ENCODE measurements around the gene FGF1.

Gene FGF1

DNA sequence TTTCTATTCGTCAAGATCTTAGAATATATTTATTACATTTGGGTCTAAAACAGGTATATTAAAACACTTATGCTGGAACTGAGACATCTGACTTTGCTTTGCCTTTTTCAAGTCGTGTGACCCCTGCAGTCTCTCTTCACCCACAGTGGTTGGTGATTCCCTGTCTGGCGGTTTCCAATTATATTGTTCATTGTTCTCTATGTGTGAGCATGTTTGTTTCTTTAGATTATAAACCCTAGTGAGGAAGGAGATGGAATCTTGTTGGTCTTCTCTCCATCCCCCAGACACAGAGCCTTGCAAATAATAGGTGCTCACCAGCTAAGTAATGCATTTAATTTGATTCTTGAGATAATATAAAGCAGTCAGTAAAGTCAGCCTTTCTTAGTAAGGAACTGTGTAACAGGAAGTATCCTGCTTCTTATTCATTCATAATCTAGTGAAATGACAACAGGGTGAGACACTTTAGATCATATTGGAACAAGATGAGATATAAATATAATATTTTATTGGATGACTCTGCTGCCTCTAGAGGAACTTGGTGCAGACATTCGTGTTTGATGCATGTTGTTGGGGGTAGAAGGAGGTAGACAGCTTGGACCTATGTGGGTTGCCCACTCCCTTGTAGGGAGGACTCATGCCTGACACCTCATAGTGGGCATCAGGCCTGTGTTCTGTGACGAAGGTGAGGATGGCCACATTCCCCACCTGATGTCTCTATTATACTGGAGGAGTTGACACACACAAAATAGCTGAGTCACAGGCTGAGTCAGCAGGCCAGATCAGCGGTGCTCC is 88.1 kb downstream of the FGF1 start (continued):
- TF ChIP-seq, protein P1, sequence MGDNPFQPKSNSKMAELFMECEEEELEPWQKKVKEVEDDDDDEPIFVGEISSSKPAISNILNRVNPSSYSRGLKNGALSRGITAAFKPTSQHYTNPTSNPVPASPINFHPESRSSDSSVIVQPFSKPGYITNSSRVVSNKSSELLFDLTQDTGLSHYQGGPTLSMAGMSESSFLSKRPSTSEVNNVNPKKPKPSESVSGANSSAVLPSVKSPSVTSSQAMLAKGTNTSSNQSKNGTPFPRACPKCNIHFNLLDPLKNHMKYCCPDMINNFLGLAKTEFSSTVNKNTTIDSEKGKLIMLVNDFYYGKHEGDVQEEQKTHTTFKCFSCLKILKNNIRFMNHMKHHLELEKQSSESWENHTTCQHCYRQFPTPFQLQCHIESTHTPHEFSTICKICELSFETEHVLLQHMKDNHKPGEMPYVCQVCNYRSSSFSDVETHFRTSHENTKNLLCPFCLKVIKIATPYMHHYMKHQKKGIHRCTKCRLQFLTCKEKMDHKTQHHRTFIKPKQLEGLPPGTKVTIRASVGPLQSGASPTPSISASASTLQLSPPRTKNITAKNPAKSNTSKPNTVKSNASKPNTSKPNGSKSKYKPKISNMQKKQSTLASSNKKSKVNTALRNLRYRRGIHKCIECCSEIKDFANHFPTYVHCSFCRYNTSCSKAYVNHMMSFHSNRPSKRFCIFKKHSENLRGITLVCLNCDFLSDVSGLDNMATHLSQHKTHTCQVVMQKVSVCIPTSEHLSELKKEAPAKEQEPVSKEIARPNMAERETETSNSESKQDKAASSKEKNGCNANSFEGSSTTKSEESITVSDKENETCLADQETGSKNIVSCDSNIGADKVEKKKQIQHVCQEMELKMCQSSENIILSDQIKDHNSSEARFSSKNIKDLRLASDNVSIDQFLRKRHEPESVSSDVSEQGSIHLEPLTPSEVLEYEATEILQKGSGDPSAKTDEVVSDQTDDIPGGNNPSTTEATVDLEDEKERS (tag by site-specific recombination; IDR thresholded peaks at IDR 0.05): no peak

DNA sequence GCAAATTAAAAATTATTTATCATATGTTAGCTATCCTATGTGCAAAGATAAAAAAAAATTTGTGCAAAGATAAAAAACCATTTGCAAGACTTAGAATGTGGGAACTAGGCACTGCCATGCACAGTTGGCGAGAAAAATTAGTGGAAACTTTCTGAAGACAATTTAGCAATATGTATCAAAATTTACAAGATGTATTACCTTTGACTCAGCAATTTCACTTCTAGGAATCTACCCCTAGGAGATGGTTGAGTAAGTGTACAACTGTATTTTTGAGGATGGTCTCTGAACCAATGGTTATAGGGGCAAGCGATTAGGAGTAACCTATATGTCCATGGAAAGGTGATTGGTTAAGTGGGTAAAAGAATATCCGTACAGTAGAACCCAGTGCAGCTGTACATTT is 88.9 kb downstream of the FGF1 start:
- H3K4me3 ChIP-seq (ENCODE audit: low read depth, low read length): no peak overlapping the region
- no peaks in the 10 kb centered on the region for H3K9me3 ChIP-seq (ENCODE audit: control insufficient read depth, insufficient read depth, low read depth, low read length)
- ChIA-PET POLR2A (no interaction called here), CTCF (interaction anchor here (0.6 to 3.8 kb wide), 6 partner anchors 10 to 283 kb away, joined by 3 to 17 read pairs (median 4); no protein-coding TSS in a partner anchor)
- H3K27ac ChIP-seq (ENCODE audit: extremely low read depth, low read depth, low read length): no peak overlapping the region
- TF ChIP-seq, protein P2, sequence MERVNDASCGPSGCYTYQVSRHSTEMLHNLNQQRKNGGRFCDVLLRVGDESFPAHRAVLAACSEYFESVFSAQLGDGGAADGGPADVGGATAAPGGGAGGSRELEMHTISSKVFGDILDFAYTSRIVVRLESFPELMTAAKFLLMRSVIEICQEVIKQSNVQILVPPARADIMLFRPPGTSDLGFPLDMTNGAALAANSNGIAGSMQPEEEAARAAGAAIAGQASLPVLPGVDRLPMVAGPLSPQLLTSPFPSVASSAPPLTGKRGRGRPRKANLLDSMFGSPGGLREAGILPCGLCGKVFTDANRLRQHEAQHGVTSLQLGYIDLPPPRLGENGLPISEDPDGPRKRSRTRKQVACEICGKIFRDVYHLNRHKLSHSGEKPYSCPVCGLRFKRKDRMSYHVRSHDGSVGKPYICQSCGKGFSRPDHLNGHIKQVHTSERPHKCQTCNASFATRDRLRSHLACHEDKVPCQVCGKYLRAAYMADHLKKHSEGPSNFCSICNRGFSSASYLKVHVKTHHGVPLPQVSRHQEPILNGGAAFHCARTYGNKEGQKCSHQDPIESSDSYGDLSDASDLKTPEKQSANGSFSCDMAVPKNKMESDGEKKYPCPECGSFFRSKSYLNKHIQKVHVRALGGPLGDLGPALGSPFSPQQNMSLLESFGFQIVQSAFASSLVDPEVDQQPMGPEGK (tag by site-specific recombination; IDR thresholded peaks at IDR 0.05): no peak
- TF ChIP-seq ZNF366 (tag by site-specific recombination; conservative IDR thresholded peaks at IDR 0.05): no peak
- no peak for TF ChIP-seq ZNF324 (tag by site-specific recombination; IDR thresholded peaks at IDR 0.05)
- TF ChIP-seq, protein P1 (tag by site-specific recombination; IDR thresholded peaks at IDR 0.05): no peak
- TF ChIP-seq OVOL3 (tag by site-specific recombination; IDR thresholded peaks at IDR 0.05): no peak
- no peak for TF ChIP-seq GLIS2 (tag by site-specific recombination; IDR thresholded peaks at IDR 0.05)
- no peak for TF ChIP-seq EGR2 (tag by site-specific recombination; IDR thresholded peaks at IDR 0.05; ENCODE audit: low read depth)
- TF ChIP-seq, protein P3, sequence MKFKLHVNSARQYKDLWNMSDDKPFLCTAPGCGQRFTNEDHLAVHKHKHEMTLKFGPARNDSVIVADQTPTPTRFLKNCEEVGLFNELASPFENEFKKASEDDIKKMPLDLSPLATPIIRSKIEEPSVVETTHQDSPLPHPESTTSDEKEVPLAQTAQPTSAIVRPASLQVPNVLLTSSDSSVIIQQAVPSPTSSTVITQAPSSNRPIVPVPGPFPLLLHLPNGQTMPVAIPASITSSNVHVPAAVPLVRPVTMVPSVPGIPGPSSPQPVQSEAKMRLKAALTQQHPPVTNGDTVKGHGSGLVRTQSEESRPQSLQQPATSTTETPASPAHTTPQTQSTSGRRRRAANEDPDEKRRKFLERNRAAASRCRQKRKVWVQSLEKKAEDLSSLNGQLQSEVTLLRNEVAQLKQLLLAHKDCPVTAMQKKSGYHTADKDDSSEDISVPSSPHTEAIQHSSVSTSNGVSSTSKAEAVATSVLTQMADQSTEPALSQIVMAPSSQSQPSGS (tag by site-specific recombination; IDR thresholded peaks at IDR 0.05; ENCODE audit: low read depth): no peak
- TF ChIP-seq ZNF76 (tag by site-specific recombination; IDR thresholded peaks at IDR 0.05; ENCODE audit: borderline replicate concordance, low read depth): no peak
- no peak for TF ChIP-seq KLF1 (tag by site-specific recombination; IDR thresholded peaks at IDR 0.05)
- H3K4me1 ChIP-seq (ENCODE audit: control insufficient read depth, insufficient read depth, low read length): peaks cover 21% of the 10 kb centered on the region
- no peaks in the 10 kb centered on the region for H3K36me3 ChIP-seq (ENCODE audit: control insufficient read depth in 2 of 2, insufficient read depth in 1 of 2, low read length in 2 of 2)

- Histone ChIP-seq H3K36me3 (ENCODE audit: control insufficient read depth in 2 of 2, insufficient read depth in 1 of 2, low read length in 2 of 2) (no peaks in the 10 kb centered on the region), H3K9me3 (ENCODE audit: control insufficient read depth, insufficient read depth, low read depth, low read length) (no peaks in the 10 kb centered on the region), H3K4me3 (ENCODE audit: low read depth, low read length) (no peak overlapping the region), H3K4me1 (ENCODE audit: control insufficient read depth, insufficient read depth, low read length) (no peaks in the 10 kb centered on the region), H3K27ac (ENCODE audit: extremely low read depth, low read depth, low read length) (no peak overlapping the region)
- ChIA-PET CTCF (interaction anchor here (2.7 kb wide), 1 partner anchor 106 kb away, joined by 13 read pairs; no protein-coding TSS in a partner anchor), POLR2A (no interaction called here)
- no peak for TF ChIP-seq ZBTB48 (tag by site-specific recombination; IDR thresholded peaks at IDR 0.05)
- TF ChIP-seq ZNF416 (tag by site-specific recombination; IDR thresholded peaks at IDR 0.05): no peak
- no peak for TF ChIP-seq ZNF423 (tag by site-specific recombination; IDR thresholded peaks at IDR 0.05)
- TF ChIP-seq ZNF274 (IDR thresholded peaks at IDR 0.05; ENCODE audit: low read length): no peak
- TF ChIP-seq ZNF274 (tag by site-specific recombination; IDR thresholded peaks at IDR 0.05; ENCODE audit: borderline replicate concordance): no peak
- no peak for TF ChIP-seq GLI4 (tag by site-specific recombination; IDR thresholded peaks at IDR 0.05)
- no peak for TF ChIP-seq ZNF529 (tag by site-specific recombination; IDR thresholded peaks at IDR 0.05; ENCODE audit: insufficient replicate concordance)
- no peak for TF ChIP-seq KLF8 (tag by site-specific recombination; IDR thresholded peaks at IDR 0.05)
- no peak for TF ChIP-seq ZSCAN18 (tag by site-specific recombination; IDR thresholded peaks at IDR 0.05)
- no peak for TF ChIP-seq KLF10 (tag by site-specific recombination; IDR thresholded peaks at IDR 0.05)
Observed at GRCh38 chr5:142592365-142592764, 93.5 kb downstream of the FGF1 start.
